Fibroblast of the aortic adventitia (primary cell): ENCODE measurements around the gene MMP12. TPM values are rescaled to one million over a fixed set of nuclear protein-coding genes. Genes with fewer than 3 reads are reported as not detected.
A peak's percentile ranks its signal among the peaks of the same experiment; 100 is the strongest.

Experiments used
- DNase-seq: peaks from one replicate; pipeline ENCODE4 v3.0.0-alpha.2; 2010; ENCODE audit warnings: low read depth
- H3K4me3 ChIP-seq: 2 replicates; pipeline ENCODE4 v1.5.1; 2011; ENCODE audit warnings: low read depth, mild to moderate bottlenecking, control low read depth, low read length, moderate library complexity
- CTCF ChIP-seq: IDR thresholded peaks from 2 replicates; pipeline ENCODE4 v1.5.1; 2011; ENCODE audit warnings: mild to moderate bottlenecking, low read length, control low read depth, inconsistent platforms; ENCODE audit not compliant: insufficient read depth
- total RNA-seq: library from RNA; depleted of rRNA; stranded (reverse); fragments of >200 nt; gene quantifications from 2 replicates; pipeline ENCODE4 v1.2.3, GENCODE V29; 2012; ENCODE audit warnings: low replicate concordance

Gene MMP12
- not detected in 2 replicates for total RNA-seq

- H3K4me3 ChIP-seq, result no peak within 1 kb of the TSS
- no peak for TF ChIP-seq CTCF
- DNase-seq, result no peak
These were observed at the start of gene MMP12 for GRCh38 chr11:102874852-102875251. TSS of gene MMP12 (minus strand) at chr11:102874982. CDS start at chr11:102874937, 45 bp downstream.

GRCh38 chr11:102921587-102922220 is 46.9 kb upstream of the MMP12 start:
- TF ChIP-seq CTCF, result no peak
- H3K4me3 ChIP-seq, result no peak overlapping the region
- DNase-seq, result no peak

GRCh38 chr11:102920118-102920684 is 45.4 kb upstream of the MMP12 start:
- H3K4me3 ChIP-seq, result no peak overlapping the region
- TF ChIP-seq CTCF, result no peak
- DNase-seq, result no peak

- DNase-seq, result no peak
- no peak overlapping the region for H3K4me3 ChIP-seq
- TF ChIP-seq CTCF, result no peak
These were observed 40.2 kb upstream of the MMP12 start for GRCh38 chr11:102915044-102915375.

GRCh38 chr11:102914238-102915043 is 39.7 kb upstream of the MMP12 start:
- peak; percentile 80 for DNase-seq
- TF ChIP-seq CTCF, result peak; percentile 89

GRCh38 chr11:102912482-102912830 is 37.7 kb upstream of the MMP12 start:
- no peak for TF ChIP-seq CTCF
- DNase-seq, result no peak
- no peak overlapping the region for H3K4me3 ChIP-seq

More at GRCh38 chr11:102914238-102915043, 39.7 kb upstream of the MMP12 start:
- no peak overlapping the region for H3K4me3 ChIP-seq
